ENCODE results near the gene LDHD.

DNA sequence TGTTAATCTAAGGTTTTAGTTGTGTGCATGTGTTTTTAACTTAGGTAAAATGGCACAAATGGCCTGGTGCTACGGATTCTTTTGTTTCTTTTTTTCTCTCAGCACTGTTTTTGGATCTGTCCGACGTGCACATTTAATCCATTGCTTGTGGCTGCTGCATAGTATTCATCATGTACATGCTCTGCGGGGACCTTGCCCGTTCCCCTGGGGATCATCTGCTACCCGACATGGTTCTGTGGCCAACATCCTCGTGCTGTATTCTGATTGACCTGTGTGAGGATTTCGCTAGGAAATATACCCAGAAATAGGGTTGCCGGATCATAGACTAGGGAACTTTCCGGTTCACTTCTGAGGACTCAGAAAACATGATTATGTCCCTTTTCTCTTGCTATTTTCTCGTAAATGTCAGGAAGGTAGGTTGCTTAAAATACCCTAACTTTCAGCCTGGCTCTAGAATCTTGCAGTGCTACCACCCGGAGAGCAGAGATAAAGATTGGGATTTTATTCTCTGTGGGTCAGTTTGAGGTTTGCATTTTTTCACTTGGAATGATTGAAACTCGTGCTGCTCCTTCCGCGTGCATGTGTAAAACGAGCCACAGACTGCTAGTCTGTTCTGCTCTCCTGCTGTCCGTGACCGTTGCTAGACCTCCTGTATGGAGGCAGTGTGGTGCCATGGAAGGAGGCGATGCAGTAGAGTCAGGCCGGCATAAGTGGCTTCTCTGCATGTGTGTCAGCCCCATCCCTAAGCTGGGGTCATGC lies 42.9 kb downstream of the LDHD start:
- no peak for TF ChIP-seq POLR2A (IDR thresholded peaks at IDR 0.05)
- TF ChIP-seq, protein P1, sequence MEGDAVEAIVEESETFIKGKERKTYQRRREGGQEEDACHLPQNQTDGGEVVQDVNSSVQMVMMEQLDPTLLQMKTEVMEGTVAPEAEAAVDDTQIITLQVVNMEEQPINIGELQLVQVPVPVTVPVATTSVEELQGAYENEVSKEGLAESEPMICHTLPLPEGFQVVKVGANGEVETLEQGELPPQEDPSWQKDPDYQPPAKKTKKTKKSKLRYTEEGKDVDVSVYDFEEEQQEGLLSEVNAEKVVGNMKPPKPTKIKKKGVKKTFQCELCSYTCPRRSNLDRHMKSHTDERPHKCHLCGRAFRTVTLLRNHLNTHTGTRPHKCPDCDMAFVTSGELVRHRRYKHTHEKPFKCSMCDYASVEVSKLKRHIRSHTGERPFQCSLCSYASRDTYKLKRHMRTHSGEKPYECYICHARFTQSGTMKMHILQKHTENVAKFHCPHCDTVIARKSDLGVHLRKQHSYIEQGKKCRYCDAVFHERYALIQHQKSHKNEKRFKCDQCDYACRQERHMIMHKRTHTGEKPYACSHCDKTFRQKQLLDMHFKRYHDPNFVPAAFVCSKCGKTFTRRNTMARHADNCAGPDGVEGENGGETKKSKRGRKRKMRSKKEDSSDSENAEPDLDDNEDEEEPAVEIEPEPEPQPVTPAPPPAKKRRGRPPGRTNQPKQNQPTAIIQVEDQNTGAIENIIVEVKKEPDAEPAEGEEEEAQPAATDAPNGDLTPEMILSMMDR (IDR thresholded peaks at IDR 0.05) = no peak

Measured in vagina (tissue), 2 donors.